Peyer's patch (tissue), 4 donors: ENCODE measurements around the gene SH2D6. TPM values are rescaled to one million over a fixed set of nuclear protein-coding genes. Genes with fewer than 3 reads are reported as not detected.

Experiments used
- DNase-seq, 3 donors: peaks; one replicate each; pipeline ENCODE4 v3.0.0-alpha.2; 2017 to 2019
- H3K27ac ChIP-seq, 4 donors: fragments of 200-600 bp; sonication (generic); one replicate each; pipeline ENCODE4 v1.5.1; 2016 to 2019
- H3K27me3 ChIP-seq, 2 donors: fragments of 200-600 bp; sonication (generic); one replicate each; pipeline ENCODE4 v1.5.1; 2019
- H3K36me3 ChIP-seq, 3 donors: fragments of 200-600 bp; sonication (generic); one replicate each; pipeline ENCODE4 v1.5.1; 2016 to 2019
- H3K4me1 ChIP-seq, 4 donors: fragments of 200-600 bp; sonication (generic); one replicate each; pipeline ENCODE4 v1.5.1; 2016 to 2019
- H3K4me3 ChIP-seq, 4 donors: fragments of 200-600 bp; sonication (generic); 1 replicate in 3 of 4; 2 replicates in 1 of 4; pipeline ENCODE4 v1.5.1; 2016 to 2019; ENCODE audit warnings: mild to moderate bottlenecking in 1 of 4
- H3K9me3 ChIP-seq, 4 donors: fragments of 200-600 bp; sonication (generic); one replicate each; pipeline ENCODE4 v1.5.1; 2016 to 2019; ENCODE audit warnings: mild to moderate bottlenecking in 1 of 4
- POLR2A ChIP-seq, 2 donors: fragments of 450-650 bp; IDR thresholded peaks; one replicate each; pipeline ENCODE4 v1.5.1; 2017; ENCODE audit warnings: antibody characterized with exemption in 2 of 2, mild to moderate bottlenecking in 2 of 2, moderate library complexity in 2 of 2
- total RNA-seq, 4 donors: library from RNA; depleted of rRNA; stranded (reverse); fragments of >200 nt; gene quantifications; one replicate each; pipeline ENCODE4 v1.1.0, GENCODE V29; 2016
- TF ChIP-seq, protein P1 (sequence below), 6 experiments: fragments of 450-650 bp in 4 of 6; fragments of 200-600 bp in 2 of 6; sonication (generic) in 1 of 6; IDR thresholded peaks; one replicate each; pipeline ENCODE4 v1.5.1; 2017 to 2019; ENCODE audit warnings: antibody characterized with exemption in 6 of 6, mild to moderate bottlenecking in 3 of 6, moderate library complexity in 1 of 6

Gene SH2D6
- total RNA-seq, 4 donors from 2014 or later: 12.4 to 38.0 (median 15.2) TPM

DNA sequence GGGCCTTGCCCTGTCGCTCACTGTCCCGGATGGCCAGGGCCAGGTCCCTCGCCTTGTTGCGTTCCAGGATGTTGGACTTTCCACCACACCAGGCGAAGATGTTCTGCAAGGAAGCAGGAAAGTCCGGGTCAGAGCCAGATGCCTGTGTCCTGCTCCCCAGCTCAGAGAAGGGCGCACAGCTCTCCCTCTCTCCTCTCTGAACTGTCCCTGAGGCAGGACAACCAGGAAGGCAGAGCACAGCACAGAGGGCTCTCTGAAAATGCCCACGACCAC lies 19.4 kb upstream of the SH2D6 start:
- Histone ChIP-seq H3K4me3 (no peak overlapping the region), H3K4me1 (no peaks in the 10 kb centered on the region), H3K27me3 (no peaks in the 10 kb centered on the region), H3K27ac (no peak overlapping the region), H3K36me3 (peaks cover 0 to 29% (median 0%) of the 10 kb centered on the region in 3 donors), H3K9me3 (no peaks in the 10 kb centered on the region)
- peak in 1 of 3 donors; percentile 5 for DNase-seq
- TF ChIP-seq, protein P1, sequence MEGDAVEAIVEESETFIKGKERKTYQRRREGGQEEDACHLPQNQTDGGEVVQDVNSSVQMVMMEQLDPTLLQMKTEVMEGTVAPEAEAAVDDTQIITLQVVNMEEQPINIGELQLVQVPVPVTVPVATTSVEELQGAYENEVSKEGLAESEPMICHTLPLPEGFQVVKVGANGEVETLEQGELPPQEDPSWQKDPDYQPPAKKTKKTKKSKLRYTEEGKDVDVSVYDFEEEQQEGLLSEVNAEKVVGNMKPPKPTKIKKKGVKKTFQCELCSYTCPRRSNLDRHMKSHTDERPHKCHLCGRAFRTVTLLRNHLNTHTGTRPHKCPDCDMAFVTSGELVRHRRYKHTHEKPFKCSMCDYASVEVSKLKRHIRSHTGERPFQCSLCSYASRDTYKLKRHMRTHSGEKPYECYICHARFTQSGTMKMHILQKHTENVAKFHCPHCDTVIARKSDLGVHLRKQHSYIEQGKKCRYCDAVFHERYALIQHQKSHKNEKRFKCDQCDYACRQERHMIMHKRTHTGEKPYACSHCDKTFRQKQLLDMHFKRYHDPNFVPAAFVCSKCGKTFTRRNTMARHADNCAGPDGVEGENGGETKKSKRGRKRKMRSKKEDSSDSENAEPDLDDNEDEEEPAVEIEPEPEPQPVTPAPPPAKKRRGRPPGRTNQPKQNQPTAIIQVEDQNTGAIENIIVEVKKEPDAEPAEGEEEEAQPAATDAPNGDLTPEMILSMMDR (IDR thresholded peaks at IDR 0.05): no peak
- no peak for TF ChIP-seq POLR2A (IDR thresholded peaks at IDR 0.05)

DNA sequence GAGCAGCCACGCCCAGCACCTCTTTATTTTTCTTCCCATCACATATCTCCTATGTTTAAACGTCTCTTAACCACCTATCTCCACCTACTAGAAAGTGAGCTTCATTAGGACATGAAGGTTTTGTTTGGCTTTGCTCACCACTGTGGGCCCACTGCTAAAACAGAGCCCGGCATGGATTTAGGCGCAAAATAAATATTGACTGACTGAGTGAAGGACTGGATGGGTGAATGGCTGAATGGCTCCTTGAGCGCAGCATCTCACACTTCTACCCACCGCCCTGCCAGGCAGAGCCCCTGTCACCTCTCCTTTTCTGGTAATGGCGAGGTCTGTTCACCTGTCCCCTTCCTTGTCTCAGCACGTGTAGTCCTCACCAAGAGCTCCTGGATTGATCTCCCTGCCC lies 18.5 kb upstream of the SH2D6 start:
- H3K9me3 ChIP-seq: no peaks in the 10 kb centered on the region
- no peak overlapping the region for H3K4me3 ChIP-seq
- H3K36me3 ChIP-seq: peaks cover 0 to 21% (median 0%) of the 10 kb centered on the region in 3 donors
- no peaks in the 10 kb centered on the region for H3K4me1 ChIP-seq
- peak in 1 of 3 donors; percentile 15 for DNase-seq
- no peak overlapping the region for H3K27ac ChIP-seq
- TF ChIP-seq POLR2A (IDR thresholded peaks at IDR 0.05): no peak
- TF ChIP-seq, protein P1 (IDR thresholded peaks at IDR 0.05): no peak
- H3K27me3 ChIP-seq: no peaks in the 10 kb centered on the region

DNA sequence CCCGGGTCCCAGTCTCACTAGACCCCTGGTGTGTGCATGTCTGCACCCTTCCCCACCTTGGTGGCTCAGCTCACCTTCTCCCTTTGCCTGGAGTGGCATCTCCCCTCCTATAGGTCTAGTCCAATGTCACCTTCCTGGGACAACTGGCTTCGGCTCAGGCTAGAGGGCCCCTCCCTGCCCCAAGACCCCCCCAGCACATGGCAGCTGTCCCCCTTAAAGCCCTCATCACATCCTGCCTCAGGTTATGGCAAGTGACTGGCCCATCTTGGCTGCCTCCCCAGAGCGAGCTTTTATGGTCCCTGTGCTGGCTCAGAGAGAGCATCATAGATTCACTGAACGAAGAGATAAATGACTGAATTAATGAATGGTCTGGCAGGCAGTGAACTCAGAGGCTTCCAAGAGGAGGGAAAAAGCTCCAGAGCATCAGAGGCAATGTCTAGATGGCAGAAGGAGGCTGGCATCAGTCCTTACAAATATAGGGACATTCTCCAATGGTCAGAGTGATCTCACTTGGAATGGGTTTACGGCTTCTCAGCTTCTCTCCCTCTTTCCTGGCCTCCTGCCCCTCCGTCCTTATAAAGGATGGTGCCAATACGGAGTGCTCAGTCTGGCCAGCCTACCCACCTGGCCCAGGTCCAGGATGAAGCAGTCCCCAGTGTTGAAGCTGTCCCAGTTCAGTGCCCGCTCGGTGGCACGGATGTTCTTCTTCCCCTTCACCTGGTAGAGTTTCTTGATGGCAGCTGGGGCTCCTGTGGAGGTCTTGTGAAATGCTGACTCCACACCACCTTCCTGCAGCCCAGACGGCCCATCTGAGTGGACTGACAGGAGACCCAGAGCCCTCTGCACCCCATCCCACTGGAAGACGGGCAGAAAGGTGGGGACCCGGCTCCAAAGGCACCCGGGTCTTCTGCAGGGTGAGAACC lies 17.7 kb upstream of the SH2D6 start:
- Histone ChIP-seq H3K36me3 (peaks cover 0 to 21% (median 0%) of the 10 kb centered on the region in 3 donors), H3K9me3 (no peaks in the 10 kb centered on the region), H3K4me3 (no peak overlapping the region), H3K4me1 (peaks cover 0 to 3% (median 0%) of the 10 kb centered on the region in 4 donors), H3K27ac (no peak overlapping the region), H3K27me3 (no peaks in the 10 kb centered on the region)
- TF ChIP-seq POLR2A (IDR thresholded peaks at IDR 0.05): no peak
- TF ChIP-seq, protein P1 (IDR thresholded peaks at IDR 0.05): no peak
- DNase-seq: peak in 2 of 3 donors; percentile 15 to 43

DNA sequence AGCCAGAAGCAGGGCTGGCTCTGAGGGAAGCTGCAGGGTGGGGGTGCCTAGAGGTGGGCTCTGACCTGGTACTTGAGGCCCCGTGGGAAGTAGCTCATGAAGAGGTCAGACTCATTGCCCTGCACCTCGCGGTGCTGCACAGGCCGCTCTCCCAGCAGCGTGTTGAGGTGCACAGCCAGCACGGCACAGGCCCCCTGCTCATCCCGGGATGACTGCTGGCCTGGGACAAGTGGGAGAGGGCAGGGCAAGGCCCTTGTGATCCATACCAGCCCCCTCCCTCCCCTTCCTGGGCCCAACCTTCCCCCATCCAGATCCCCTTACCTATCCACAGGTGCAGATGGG lies 17.1 kb upstream of the SH2D6 start:
- H3K27ac ChIP-seq: no peak overlapping the region
- TF ChIP-seq, protein P1 (IDR thresholded peaks at IDR 0.05): no peak
- no peak for TF ChIP-seq POLR2A (IDR thresholded peaks at IDR 0.05)
- H3K27me3 ChIP-seq: no peaks in the 10 kb centered on the region
- peak in 1 of 3 donors; percentile 27 for DNase-seq
- peaks cover 0 to 9% (median 0%) of the 10 kb centered on the region in 4 donors for H3K4me1 ChIP-seq
- H3K36me3 ChIP-seq: peaks cover 0 to 21% (median 0%) of the 10 kb centered on the region in 3 donors
- H3K4me3 ChIP-seq: no peak overlapping the region
- no peaks in the 10 kb centered on the region for H3K9me3 ChIP-seq

DNA sequence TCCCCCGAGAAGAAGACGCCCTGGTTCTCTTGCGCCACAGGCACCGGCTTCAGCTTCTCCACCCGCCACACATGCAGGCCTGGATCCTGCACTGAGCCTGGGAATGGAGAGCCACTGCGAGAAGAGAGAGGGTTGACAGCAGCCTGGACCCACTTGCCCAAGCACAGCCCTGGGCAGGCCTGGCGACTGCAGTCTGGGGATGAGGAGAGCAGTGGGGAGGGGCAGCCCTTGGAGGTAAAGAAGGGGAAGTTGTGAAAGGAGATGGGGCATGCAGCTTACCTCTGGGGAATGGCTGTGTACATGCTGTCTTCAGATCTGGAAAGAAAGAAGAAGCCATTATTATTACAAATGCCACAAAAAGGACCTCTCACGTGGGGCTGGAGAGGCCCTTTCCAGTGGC lies 16.7 kb upstream of the SH2D6 start:
- Histone ChIP-seq H3K4me1 (peaks cover 0 to 9% (median 0%) of the 10 kb centered on the region in 4 donors), H3K27ac (no peak overlapping the region), H3K4me3 (no peak overlapping the region), H3K27me3 (no peaks in the 10 kb centered on the region), H3K36me3 (peaks cover 0 to 21% (median 0%) of the 10 kb centered on the region in 3 donors), H3K9me3 (no peaks in the 10 kb centered on the region)
- TF ChIP-seq, protein P1 (IDR thresholded peaks at IDR 0.05): no peak
- TF ChIP-seq POLR2A (IDR thresholded peaks at IDR 0.05): no peak
- DNase-seq: peak in 1 of 3 donors; percentile 24
